ENCODE data around the gene ZBTB24. TPM values are rescaled to one million over a fixed set of nuclear protein-coding genes. Genes with fewer than 3 reads are reported as not detected.

ZBTB24 gene
- total RNA-seq, 1 experiment from 2014 or later, result 21.5 TPM

DNA sequence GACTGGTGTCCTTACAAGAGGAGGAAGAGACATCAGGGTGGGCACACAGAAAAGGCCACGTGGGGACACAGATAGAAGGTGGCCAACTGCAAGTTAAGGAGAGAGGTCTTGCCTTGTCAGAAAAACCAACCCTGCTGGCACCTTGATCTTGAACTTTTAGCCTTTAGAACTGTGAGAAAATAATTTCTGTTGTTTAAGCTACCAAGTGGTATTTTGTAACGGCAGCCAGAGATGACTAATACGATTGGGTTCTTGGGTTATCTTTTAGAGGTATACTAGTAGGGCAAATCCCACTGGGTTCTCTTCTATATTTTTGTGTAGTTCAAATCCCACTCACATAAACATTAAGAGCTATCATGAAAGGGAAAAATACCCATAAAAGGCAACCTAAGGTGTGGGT lies 31.9 kb upstream of the ZBTB24 start:
- intact Hi-C loops (cut with micrococcal nuclease; ENCODE audit: unreplicated experiment) (no loop called here), in situ Hi-C loops (cut with HindIII; ENCODE audit: low pct_unique_long_range_greater_than_20kb, low sequenced_read_pairs) (no loop called here)
- Histone ChIP-seq H3K9me3 (ENCODE audit: control insufficient read depth, insufficient read depth, low read depth, low read length) (no peaks in the 10 kb centered on the region), H3K27ac (ENCODE audit: low read length) (no peak overlapping the region), H3K36me3 (ENCODE audit: control insufficient read depth, insufficient read depth, low read length) (no peaks in the 10 kb centered on the region), H3K27me3 (ENCODE audit: control insufficient read depth, insufficient read depth, low read length) (peaks cover 3% of the 10 kb centered on the region; the same call in 1 of the 2 replicates), H3K4me3 (ENCODE audit: low read depth in 2 of 2, low read length in 2 of 2) (no peak overlapping the region), H3K4me1 (ENCODE audit: control insufficient read depth, insufficient read depth, low read length) (peaks cover 8% of the 10 kb centered on the region)
- TF ChIP-seq SIN3A (IDR thresholded peaks at IDR 0.05; ENCODE audit: borderline replicate concordance, insufficient read depth, low read depth, low read length) (no peak), POLR2AphosphoS5 (IDR thresholded peaks at IDR 0.05; ENCODE audit: low read depth, low read length) (no peak), TCF7L2 (IDR thresholded peaks at IDR 0.05; ENCODE audit: low read depth, low read length) (no peak)
- TF ChIP-seq, protein P1, sequence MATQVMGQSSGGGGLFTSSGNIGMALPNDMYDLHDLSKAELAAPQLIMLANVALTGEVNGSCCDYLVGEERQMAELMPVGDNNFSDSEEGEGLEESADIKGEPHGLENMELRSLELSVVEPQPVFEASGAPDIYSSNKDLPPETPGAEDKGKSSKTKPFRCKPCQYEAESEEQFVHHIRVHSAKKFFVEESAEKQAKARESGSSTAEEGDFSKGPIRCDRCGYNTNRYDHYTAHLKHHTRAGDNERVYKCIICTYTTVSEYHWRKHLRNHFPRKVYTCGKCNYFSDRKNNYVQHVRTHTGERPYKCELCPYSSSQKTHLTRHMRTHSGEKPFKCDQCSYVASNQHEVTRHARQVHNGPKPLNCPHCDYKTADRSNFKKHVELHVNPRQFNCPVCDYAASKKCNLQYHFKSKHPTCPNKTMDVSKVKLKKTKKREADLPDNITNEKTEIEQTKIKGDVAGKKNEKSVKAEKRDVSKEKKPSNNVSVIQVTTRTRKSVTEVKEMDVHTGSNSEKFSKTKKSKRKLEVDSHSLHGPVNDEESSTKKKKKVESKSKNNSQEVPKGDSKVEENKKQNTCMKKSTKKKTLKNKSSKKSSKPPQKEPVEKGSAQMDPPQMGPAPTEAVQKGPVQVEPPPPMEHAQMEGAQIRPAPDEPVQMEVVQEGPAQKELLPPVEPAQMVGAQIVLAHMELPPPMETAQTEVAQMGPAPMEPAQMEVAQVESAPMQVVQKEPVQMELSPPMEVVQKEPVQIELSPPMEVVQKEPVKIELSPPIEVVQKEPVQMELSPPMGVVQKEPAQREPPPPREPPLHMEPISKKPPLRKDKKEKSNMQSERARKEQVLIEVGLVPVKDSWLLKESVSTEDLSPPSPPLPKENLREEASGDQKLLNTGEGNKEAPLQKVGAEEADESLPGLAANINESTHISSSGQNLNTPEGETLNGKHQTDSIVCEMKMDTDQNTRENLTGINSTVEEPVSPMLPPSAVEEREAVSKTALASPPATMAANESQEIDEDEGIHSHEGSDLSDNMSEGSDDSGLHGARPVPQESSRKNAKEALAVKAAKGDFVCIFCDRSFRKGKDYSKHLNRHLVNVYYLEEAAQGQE (IDR thresholded peaks at IDR 0.05; ENCODE audit: insufficient read depth in 1 of 2, low read depth in 2 of 2, low read length in 1 of 2), result no peak
- TF ChIP-seq, protein P2, sequence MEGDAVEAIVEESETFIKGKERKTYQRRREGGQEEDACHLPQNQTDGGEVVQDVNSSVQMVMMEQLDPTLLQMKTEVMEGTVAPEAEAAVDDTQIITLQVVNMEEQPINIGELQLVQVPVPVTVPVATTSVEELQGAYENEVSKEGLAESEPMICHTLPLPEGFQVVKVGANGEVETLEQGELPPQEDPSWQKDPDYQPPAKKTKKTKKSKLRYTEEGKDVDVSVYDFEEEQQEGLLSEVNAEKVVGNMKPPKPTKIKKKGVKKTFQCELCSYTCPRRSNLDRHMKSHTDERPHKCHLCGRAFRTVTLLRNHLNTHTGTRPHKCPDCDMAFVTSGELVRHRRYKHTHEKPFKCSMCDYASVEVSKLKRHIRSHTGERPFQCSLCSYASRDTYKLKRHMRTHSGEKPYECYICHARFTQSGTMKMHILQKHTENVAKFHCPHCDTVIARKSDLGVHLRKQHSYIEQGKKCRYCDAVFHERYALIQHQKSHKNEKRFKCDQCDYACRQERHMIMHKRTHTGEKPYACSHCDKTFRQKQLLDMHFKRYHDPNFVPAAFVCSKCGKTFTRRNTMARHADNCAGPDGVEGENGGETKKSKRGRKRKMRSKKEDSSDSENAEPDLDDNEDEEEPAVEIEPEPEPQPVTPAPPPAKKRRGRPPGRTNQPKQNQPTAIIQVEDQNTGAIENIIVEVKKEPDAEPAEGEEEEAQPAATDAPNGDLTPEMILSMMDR (IDR thresholded peaks at IDR 0.05), result no peak
- ATAC-seq (no peak), DNase-seq (ENCODE audit: low read depth, low spot score) (no peak)
- POLR2A ChIA-PET, result no interaction called here
- no TSS peak for BruUV-seq (replicated peaks)
- CTCF ChIA-PET, result no interaction called here

DNA sequence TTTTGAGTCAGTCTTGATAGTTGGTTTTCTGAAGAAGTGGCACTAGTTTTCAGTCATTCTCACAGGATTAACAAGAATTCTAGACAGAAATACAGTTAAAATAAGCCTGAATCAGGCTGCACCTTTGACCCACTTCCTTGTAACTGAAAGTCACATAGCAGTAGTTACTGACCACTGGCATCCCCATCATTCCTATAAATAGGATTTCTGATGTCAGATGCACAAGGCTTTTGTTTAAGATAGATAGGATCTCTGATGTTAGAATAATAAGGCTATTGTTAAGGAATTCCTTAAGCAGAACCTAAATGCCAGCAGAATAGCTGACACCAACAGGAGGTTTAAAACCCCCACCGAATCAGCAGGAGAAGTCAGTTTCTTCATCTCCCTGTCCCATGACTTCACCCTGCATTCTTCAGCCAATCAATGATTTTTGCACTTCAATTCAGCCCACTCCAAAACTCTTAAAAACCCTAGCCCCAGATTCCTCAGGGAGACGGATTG lies 30.6 kb upstream of the ZBTB24 start:
- ChIA-PET POLR2A (no interaction called here), CTCF (no interaction called here)
- peaks cover 8% of the 10 kb centered on the region for H3K4me1 ChIP-seq (ENCODE audit: control insufficient read depth, insufficient read depth, low read length)
- H3K36me3 ChIP-seq (ENCODE audit: control insufficient read depth, insufficient read depth, low read length), result no peaks in the 10 kb centered on the region
- in situ Hi-C loops (cut with HindIII; ENCODE audit: low pct_unique_long_range_greater_than_20kb, low sequenced_read_pairs), result no loop called here
- no peaks in the 10 kb centered on the region for H3K9me3 ChIP-seq (ENCODE audit: control insufficient read depth, insufficient read depth, low read depth, low read length)
- TF ChIP-seq, protein P1 (IDR thresholded peaks at IDR 0.05; ENCODE audit: insufficient read depth in 1 of 2, low read depth in 2 of 2, low read length in 1 of 2), result no peak
- TF ChIP-seq POLR2AphosphoS5 (IDR thresholded peaks at IDR 0.05; ENCODE audit: low read depth, low read length) (no peak), TCF7L2 (IDR thresholded peaks at IDR 0.05; ENCODE audit: low read depth, low read length) (no peak)
- peaks cover 3% of the 10 kb centered on the region; the same call in 1 of the 2 replicates for H3K27me3 ChIP-seq (ENCODE audit: control insufficient read depth, insufficient read depth, low read length)
- H3K4me3 ChIP-seq (ENCODE audit: low read depth in 2 of 2, low read length in 2 of 2), result no peak overlapping the region
- H3K27ac ChIP-seq (ENCODE audit: low read length), result no peak overlapping the region
- ATAC-seq (peak; percentile 68), DNase-seq (ENCODE audit: low read depth, low spot score) (no peak)
- no TSS peak for BruUV-seq (replicated peaks)
- intact Hi-C loops (cut with micrococcal nuclease; ENCODE audit: unreplicated experiment), result no loop called here

Data from Panc1 (cell line).